ENCODE data around the gene PLCH2. TPM values are rescaled to one million over a fixed set of nuclear protein-coding genes. Genes with fewer than 3 reads are reported as not detected.

The PLCH2 gene
- polyA plus RNA-seq, 1 of the 3 experiments (the other 2 are of a cell fraction): 0.08 TPM

DNA sequence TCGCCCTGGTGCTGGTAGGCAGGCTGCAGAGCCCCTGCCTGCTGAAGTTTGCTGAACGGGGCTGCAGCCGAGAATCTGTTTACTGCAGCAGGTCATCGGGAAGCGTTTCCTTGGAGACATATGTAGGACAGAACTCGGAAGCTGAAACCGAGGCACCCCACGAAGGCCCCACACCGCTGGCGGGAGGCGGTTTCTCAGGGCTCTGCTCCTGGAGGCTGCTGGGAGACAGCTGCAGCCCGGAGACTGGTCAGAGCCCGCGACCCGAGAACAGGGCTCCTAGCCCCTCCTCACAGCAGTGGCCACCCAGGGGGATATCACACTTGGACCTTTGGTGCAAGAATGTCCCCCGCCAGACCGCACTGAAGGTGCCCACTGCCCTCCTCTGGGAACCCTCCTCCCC, 12.7 kb upstream of the PLCH2 start:
- no peaks in the 10 kb centered on the region for H3K27me3 ChIP-seq (ENCODE audit: insufficient read depth)
- peaks cover 0 to 45% of the 10 kb centered on the region in 2 experiments; a peak in 1 of 4 replicates for H3K4me1 ChIP-seq (ENCODE audit: control insufficient read depth in 1 of 2, insufficient read depth in 2 of 2, low read depth in 1 of 2, low read length in 1 of 2)
- TF ChIP-seq, protein P1, sequence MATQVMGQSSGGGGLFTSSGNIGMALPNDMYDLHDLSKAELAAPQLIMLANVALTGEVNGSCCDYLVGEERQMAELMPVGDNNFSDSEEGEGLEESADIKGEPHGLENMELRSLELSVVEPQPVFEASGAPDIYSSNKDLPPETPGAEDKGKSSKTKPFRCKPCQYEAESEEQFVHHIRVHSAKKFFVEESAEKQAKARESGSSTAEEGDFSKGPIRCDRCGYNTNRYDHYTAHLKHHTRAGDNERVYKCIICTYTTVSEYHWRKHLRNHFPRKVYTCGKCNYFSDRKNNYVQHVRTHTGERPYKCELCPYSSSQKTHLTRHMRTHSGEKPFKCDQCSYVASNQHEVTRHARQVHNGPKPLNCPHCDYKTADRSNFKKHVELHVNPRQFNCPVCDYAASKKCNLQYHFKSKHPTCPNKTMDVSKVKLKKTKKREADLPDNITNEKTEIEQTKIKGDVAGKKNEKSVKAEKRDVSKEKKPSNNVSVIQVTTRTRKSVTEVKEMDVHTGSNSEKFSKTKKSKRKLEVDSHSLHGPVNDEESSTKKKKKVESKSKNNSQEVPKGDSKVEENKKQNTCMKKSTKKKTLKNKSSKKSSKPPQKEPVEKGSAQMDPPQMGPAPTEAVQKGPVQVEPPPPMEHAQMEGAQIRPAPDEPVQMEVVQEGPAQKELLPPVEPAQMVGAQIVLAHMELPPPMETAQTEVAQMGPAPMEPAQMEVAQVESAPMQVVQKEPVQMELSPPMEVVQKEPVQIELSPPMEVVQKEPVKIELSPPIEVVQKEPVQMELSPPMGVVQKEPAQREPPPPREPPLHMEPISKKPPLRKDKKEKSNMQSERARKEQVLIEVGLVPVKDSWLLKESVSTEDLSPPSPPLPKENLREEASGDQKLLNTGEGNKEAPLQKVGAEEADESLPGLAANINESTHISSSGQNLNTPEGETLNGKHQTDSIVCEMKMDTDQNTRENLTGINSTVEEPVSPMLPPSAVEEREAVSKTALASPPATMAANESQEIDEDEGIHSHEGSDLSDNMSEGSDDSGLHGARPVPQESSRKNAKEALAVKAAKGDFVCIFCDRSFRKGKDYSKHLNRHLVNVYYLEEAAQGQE (IDR thresholded peaks at IDR 0.05; ENCODE audit: low read depth, low read length): no peak
- TF ChIP-seq EZH2phosphoT487 (IDR thresholded peaks at IDR 0.05; ENCODE audit: borderline replicate concordance, low read depth): no peak
- TF ChIP-seq POLR2AphosphoS5 (IDR thresholded peaks at IDR 0.05; ENCODE audit: low read depth, low read length): no peak
- TF ChIP-seq, protein P2, sequence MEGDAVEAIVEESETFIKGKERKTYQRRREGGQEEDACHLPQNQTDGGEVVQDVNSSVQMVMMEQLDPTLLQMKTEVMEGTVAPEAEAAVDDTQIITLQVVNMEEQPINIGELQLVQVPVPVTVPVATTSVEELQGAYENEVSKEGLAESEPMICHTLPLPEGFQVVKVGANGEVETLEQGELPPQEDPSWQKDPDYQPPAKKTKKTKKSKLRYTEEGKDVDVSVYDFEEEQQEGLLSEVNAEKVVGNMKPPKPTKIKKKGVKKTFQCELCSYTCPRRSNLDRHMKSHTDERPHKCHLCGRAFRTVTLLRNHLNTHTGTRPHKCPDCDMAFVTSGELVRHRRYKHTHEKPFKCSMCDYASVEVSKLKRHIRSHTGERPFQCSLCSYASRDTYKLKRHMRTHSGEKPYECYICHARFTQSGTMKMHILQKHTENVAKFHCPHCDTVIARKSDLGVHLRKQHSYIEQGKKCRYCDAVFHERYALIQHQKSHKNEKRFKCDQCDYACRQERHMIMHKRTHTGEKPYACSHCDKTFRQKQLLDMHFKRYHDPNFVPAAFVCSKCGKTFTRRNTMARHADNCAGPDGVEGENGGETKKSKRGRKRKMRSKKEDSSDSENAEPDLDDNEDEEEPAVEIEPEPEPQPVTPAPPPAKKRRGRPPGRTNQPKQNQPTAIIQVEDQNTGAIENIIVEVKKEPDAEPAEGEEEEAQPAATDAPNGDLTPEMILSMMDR (IDR thresholded peaks at IDR 0.05): no peak
- TF ChIP-seq TEAD4 (IDR thresholded peaks at IDR 0.05; ENCODE audit: borderline replicate concordance, insufficient read depth): no peak
- TF ChIP-seq GATA2 (CRISPR knock-in tag; IDR thresholded peaks at IDR 0.05): no peak
- TF ChIP-seq FOXM1 (IDR thresholded peaks at IDR 0.05; ENCODE audit: low read depth): no peak
- TF ChIP-seq, protein P3, sequence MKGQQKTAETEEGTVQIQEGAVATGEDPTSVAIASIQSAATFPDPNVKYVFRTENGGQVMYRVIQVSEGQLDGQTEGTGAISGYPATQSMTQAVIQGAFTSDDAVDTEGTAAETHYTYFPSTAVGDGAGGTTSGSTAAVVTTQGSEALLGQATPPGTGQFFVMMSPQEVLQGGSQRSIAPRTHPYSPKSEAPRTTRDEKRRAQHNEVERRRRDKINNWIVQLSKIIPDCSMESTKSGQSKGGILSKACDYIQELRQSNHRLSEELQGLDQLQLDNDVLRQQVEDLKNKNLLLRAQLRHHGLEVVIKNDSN (IDR thresholded peaks at IDR 0.05; ENCODE audit: borderline replicate concordance, low read depth): no peak
- TF ChIP-seq NRF1 (IDR thresholded peaks at IDR 0.05; ENCODE audit: low read depth, low read length): no peak
- TF ChIP-seq, protein P4, sequence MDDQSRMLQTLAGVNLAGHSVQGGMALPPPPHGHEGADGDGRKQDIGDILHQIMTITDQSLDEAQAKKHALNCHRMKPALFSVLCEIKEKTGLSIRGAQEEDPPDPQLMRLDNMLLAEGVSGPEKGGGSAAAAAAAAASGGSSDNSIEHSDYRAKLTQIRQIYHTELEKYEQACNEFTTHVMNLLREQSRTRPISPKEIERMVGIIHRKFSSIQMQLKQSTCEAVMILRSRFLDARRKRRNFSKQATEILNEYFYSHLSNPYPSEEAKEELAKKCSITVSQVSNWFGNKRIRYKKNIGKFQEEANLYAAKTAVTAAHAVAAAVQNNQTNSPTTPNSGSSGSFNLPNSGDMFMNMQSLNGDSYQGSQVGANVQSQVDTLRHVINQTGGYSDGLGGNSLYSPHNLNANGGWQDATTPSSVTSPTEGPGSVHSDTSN (IDR thresholded peaks at IDR 0.05): no peak
- no peak for TF ChIP-seq CHD2 (IDR thresholded peaks at IDR 0.05; ENCODE audit: low read length, partially characterized antibody)
- TF ChIP-seq, protein P5, sequence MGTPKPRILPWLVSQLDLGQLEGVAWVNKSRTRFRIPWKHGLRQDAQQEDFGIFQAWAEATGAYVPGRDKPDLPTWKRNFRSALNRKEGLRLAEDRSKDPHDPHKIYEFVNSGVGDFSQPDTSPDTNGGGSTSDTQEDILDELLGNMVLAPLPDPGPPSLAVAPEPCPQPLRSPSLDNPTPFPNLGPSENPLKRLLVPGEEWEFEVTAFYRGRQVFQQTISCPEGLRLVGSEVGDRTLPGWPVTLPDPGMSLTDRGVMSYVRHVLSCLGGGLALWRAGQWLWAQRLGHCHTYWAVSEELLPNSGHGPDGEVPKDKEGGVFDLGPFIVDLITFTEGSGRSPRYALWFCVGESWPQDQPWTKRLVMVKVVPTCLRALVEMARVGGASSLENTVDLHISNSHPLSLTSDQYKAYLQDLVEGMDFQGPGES (IDR thresholded peaks at IDR 0.05; ENCODE audit: low read depth, low read length): no peak
- TF ChIP-seq SIN3A (IDR thresholded peaks at IDR 0.05; ENCODE audit: borderline replicate concordance, low read depth, low read length): no peak
- 67% methylated on average over 9 of the region's 17 CpGs for WGBS (ENCODE audit: low lambda C conversion rate)
- no peak overlapping the region for H2AFZ ChIP-seq (ENCODE audit: low read depth)
- no peaks in the 10 kb centered on the region for H3K9me3 ChIP-seq
- H4K20me1 ChIP-seq (ENCODE audit: insufficient read depth): no peaks in the 10 kb centered on the region
- H3K9me2 ChIP-seq: no peaks in the 10 kb centered on the region
- no peaks in the 10 kb centered on the region for H3K79me2 ChIP-seq (ENCODE audit: insufficient read depth)
- no peak for DNase-seq
- no peak overlapping the region for H3K4me3 ChIP-seq (ENCODE audit: low read depth in 2 of 2, low read length in 1 of 2)
- ChIA-PET CTCF (interaction anchor here (0.9 to 1.8 kb wide), 3 partner anchors 49 to 268 kb away, joined by 3 to 9 read pairs (median 3); no protein-coding TSS in a partner anchor), POLR2A (no interaction called here)
- no peak overlapping the region for H3K4me2 ChIP-seq
- no peaks in the 10 kb centered on the region for H3F3A ChIP-seq (replicated peaks; ENCODE audit: insufficient read depth)
- no peaks in the 10 kb centered on the region for H3K36me3 ChIP-seq (replicated peaks in 1 of 2; ENCODE audit: control insufficient read depth in 1 of 2, insufficient read depth in 2 of 2, low read length in 1 of 2)
- no peak overlapping the region for H3K27ac ChIP-seq (ENCODE audit: low read depth in 2 of 2, low read length in 1 of 2)
- no peak overlapping the region for H3K9ac ChIP-seq
